HEK293 (cell line): ENCODE measurements around the gene ARID3A.
"Not testable (repeated sequence)": the region's sequence is repeated elsewhere in the genome, so short reads cannot be mapped to it uniquely, and the experiment has no call there.

ENCODE experiments used
- CTCF ChIA-PET: fragments of 350-600 bp; formaldehyde crosslinking; extraction: SDS; loops from one replicate; lab custom pipeline; 2021; ENCODE audit warnings: antibody characterized with exemption; lab: Yijun Ruan, JAX
- POLR2A ChIA-PET: fragments of 300-600 bp; formaldehyde crosslinking; extraction: SDS; loops from one replicate; lab custom pipeline; 2020; ENCODE audit warnings: antibody characterized with exemption, inconsistent platforms; lab: Yijun Ruan, JAX
- H3K27ac ChIP-seq: fragments of 200-500 bp; sonication (Bioruptor generic); 2 replicates; pipeline ENCODE4 v1.5.1; 2014; ENCODE audit warnings: low read depth, low read length, control low read depth, inconsistent platforms; ENCODE audit errors: extremely low read depth
- H3K36me3 ChIP-seq, 2 experiments: fragments of 200-500 bp in 1 of 2; sonication (Bioruptor generic) in 1 of 2; 1 replicate in 1 of 2; 2 replicates in 1 of 2; pipeline ENCODE4 v1.5.1; 2014 to 2017; ENCODE audit warnings: inconsistent platforms in 2 of 2, low read length in 2 of 2; ENCODE audit not compliant: control insufficient read depth in 2 of 2, insufficient read depth in 1 of 2
- H3K4me1 ChIP-seq: fragments of 200-500 bp; sonication (Bioruptor generic); 2 replicates; pipeline ENCODE4 v1.5.1; 2014; ENCODE audit warnings: mild to moderate bottlenecking, low read length, inconsistent platforms; ENCODE audit not compliant: control insufficient read depth, insufficient read depth
- H3K4me3 ChIP-seq: 2 replicates; pipeline ENCODE4 v1.5.1; 2011; ENCODE audit warnings: low read depth, mild to moderate bottlenecking, control low read depth, low read length, moderate library complexity
- H3K9me3 ChIP-seq: fragments of 200-500 bp; sonication (Bioruptor generic); 2 replicates; pipeline ENCODE4 v1.5.1; 2014; ENCODE audit warnings: low read depth, low read length, inconsistent platforms; ENCODE audit not compliant: control insufficient read depth, insufficient read depth
- GLIS1 ChIP-seq: fragments of 450-650 bp; formaldehyde crosslinking; IDR thresholded peaks from 2 replicates; pipeline ENCODE4 v1.5.1; 2016; ENCODE audit warnings: missing biosample characterization, missing genetic modification characterization
- GLIS2 ChIP-seq: fragments of 450-650 bp; formaldehyde crosslinking; IDR thresholded peaks from 2 replicates; pipeline ENCODE4 v1.5.1; 2016; ENCODE audit warnings: missing biosample characterization, missing genetic modification characterization
- KLF8 ChIP-seq: fragments of 450-650 bp; formaldehyde crosslinking; IDR thresholded peaks from 2 replicates; pipeline ENCODE4 v1.5.1; 2016; ENCODE audit warnings: missing biosample characterization, missing genetic modification characterization
- SCRT1 ChIP-seq: fragments of 450-650 bp; formaldehyde crosslinking; IDR thresholded peaks from 2 replicates; pipeline ENCODE4 v1.5.1; 2016; ENCODE audit warnings: missing biosample characterization, missing genetic modification characterization, borderline replicate concordance
- SP7 ChIP-seq: fragments of 450-650 bp; formaldehyde crosslinking; IDR thresholded peaks from 2 replicates; pipeline ENCODE4 v1.5.1; 2016; ENCODE audit warnings: missing biosample characterization, missing genetic modification characterization
- ZBTB48 ChIP-seq: fragments of 450-650 bp; formaldehyde crosslinking; IDR thresholded peaks from 2 replicates; pipeline ENCODE4 v1.5.1; 2016; ENCODE audit warnings: missing biosample characterization, missing genetic modification characterization
- ZBTB7A ChIP-seq: fragments of 450-650 bp; formaldehyde crosslinking; IDR thresholded peaks from 2 replicates; pipeline ENCODE4 v1.5.1; 2016; ENCODE audit warnings: low read depth, missing biosample characterization, missing genetic modification characterization
- ZBTB8A ChIP-seq: fragments of 450-650 bp; formaldehyde crosslinking; IDR thresholded peaks from 2 replicates; pipeline ENCODE4 v1.5.1; 2016; ENCODE audit warnings: missing biosample characterization, missing genetic modification characterization
- ZFP37 ChIP-seq: fragments of 450-650 bp; formaldehyde crosslinking; IDR thresholded peaks from 2 replicates; pipeline ENCODE4 v1.5.1; 2016; ENCODE audit warnings: missing biosample characterization, missing genetic modification characterization
- ZFP41 ChIP-seq: fragments of 450-650 bp; formaldehyde crosslinking; IDR thresholded peaks from 2 replicates; pipeline ENCODE4 v1.5.1; 2016; ENCODE audit warnings: missing biosample characterization, missing genetic modification characterization, borderline replicate concordance
- ZNF335 ChIP-seq: fragments of 450-650 bp; formaldehyde crosslinking; conservative IDR thresholded peaks from 2 replicates; pipeline ENCODE4 v1.5.1; 2016; ENCODE audit warnings: missing biosample characterization, missing genetic modification characterization
- ZNF341 ChIP-seq: fragments of 450-650 bp; formaldehyde crosslinking; IDR thresholded peaks from 2 replicates; pipeline ENCODE4; 2016; ENCODE audit warnings: low read depth, missing biosample characterization, missing genetic modification characterization
- ZNF558 ChIP-seq: fragments of 450-650 bp; formaldehyde crosslinking; IDR thresholded peaks from 2 replicates; pipeline ENCODE4 v1.5.1; 2016; ENCODE audit warnings: missing biosample characterization, missing genetic modification characterization
- ZNF626 ChIP-seq: fragments of 450-650 bp; sonication (Bioruptor Pico); formaldehyde crosslinking; IDR thresholded peaks from 2 replicates; pipeline ENCODE4 v1.5.1; 2018; ENCODE audit warnings: missing biosample characterization, missing genetic modification characterization, inconsistent platforms
- ZNF664 ChIP-seq: fragments of 450-650 bp; formaldehyde crosslinking; IDR thresholded peaks from 2 replicates; pipeline ENCODE4 v1.5.1; 2016; ENCODE audit warnings: missing biosample characterization, missing genetic modification characterization
- ZNF76 ChIP-seq: fragments of 450-650 bp; formaldehyde crosslinking; IDR thresholded peaks from 2 replicates; pipeline ENCODE4; 2016; ENCODE audit warnings: low read depth, missing biosample characterization, missing genetic modification characterization, borderline replicate concordance
- ZNF785 ChIP-seq: fragments of 450-650 bp; formaldehyde crosslinking; IDR thresholded peaks from 2 replicates; pipeline ENCODE4 v1.5.1; 2016; ENCODE audit warnings: missing biosample characterization, missing genetic modification characterization
- ZNF791 ChIP-seq: fragments of 450-650 bp; formaldehyde crosslinking; IDR thresholded peaks from 2 replicates; pipeline ENCODE4 v1.5.1; 2016; ENCODE audit warnings: missing biosample characterization, missing genetic modification characterization
- ZNF837 ChIP-seq: fragments of 450-650 bp; formaldehyde crosslinking; IDR thresholded peaks from 2 replicates; pipeline ENCODE4 v1.5.1; 2016; ENCODE audit warnings: missing biosample characterization, missing genetic modification characterization
- TF ChIP-seq, protein P1 (sequence below): fragments of 450-650 bp; formaldehyde crosslinking; IDR thresholded peaks from 2 replicates; pipeline ENCODE4 v1.5.1; 2016; ENCODE audit warnings: missing biosample characterization, missing genetic modification characterization
- TF ChIP-seq, protein P2 (sequence below): fragments of 450-650 bp; formaldehyde crosslinking; conservative IDR thresholded peaks from 2 replicates; pipeline ENCODE4 v1.5.1; 2016; ENCODE audit warnings: low read depth, missing biosample characterization, missing genetic modification characterization

The ARID3A gene

DNA sequence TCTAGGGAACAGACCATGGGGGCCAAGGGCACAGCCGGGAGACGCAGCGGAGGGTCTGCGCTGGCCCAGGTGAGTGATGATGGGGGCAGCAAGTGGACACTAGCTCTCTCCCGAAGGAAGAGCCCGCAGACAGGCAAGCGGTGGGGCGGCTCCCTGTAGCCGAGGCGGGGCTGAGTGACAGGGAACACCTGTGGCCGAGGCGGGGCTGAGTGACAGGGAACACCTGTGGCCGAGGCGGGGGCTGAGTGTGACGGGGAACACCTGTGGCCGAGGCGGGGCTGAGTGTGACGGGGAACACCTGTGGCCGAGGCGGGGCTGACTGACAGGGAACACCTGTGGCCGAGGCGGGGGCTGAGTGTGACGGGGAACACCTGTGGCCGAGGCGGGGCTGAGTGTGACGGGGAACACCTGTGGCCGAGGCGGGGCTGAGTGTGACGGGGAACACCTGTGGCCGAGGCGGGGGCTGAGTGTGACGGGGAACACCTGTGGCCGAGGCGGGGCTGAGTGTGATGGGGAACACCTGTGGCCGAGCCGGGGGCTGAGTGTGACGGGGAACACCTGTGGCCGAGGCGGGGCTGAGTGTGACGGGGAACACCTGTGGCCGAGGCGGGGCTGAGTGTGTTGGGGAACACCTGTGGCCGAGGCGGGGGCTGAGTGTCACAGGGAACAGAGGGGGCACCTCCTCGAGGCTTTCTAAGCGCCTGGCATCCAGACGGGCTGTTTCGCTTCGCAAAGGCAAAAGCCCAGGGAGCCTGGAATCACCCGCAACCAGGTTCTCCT, 34.2 kb upstream of the ARID3A start:
- POLR2A ChIA-PET, result interaction anchor here (1.9 kb wide), 1 partner anchor 18 kb away, joined by 6 read pairs; no protein-coding TSS in a partner anchor
- CTCF ChIA-PET, result not testable (repeated sequence)
- peak overlapping the region; percentile 91 for H3K4me3 ChIP-seq

DNA sequence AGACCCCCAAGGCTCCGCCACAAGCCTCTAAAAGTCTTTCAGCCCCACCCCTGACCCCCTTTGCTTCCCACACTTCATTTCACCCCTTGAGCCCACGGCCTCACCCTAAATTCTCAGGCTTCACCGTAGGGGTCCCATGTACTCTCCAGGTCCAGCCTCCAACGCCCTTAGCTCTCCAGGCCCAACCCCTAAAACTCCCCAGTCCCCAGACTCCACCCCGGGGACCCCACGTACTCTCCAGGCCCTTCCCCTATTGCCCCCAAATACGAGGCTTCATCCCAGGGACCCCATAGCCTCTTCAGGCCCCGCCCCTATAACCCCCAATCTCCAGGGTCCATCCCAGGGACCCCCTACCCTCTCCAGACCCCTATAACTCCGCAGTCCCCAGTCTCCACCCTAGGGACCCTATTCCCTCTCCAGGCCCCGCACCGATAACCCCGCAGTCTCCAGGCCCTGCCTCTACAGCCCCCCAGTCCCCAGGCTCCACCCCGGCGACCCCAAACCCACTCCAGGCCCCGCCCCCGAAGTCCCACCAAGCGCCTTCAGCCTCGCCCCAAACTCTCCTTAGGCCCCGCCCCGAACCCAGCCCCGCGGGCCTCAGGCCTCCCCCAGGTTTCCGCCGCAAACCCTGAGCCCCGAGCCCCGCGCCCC, 33.5 kb upstream of the ARID3A start:
- ChIA-PET CTCF (interaction anchor here (1.0 to 1.1 kb wide), 3 partner anchors 36 to 93 kb away, joined by 3 to 7 read pairs (median 3); no protein-coding TSS in a partner anchor), POLR2A (interaction anchor here (0.6 to 2.6 kb wide), 6 partner anchors 16 to 376 kb away, joined by 3 to 13 read pairs (median 6); partner anchors contain the start of gene CIRBP)
- TF ChIP-seq GLIS2, result peak; percentile 64
- 0 out of 2 replicates have a peak, but pooled peaks have one; percentile 20 for TF ChIP-seq KLF8 (tag by site-specific recombination)
- TF ChIP-seq ZNF558 (tag by site-specific recombination), result no peak
- peak; percentile 60 for TF ChIP-seq ZNF335 (tag by site-specific recombination)
- TF ChIP-seq ZBTB48 (tag by site-specific recombination), result peak; percentile 72
- no peak for TF ChIP-seq ZNF791 (tag by site-specific recombination)
- peak; percentile 21; the same call in 1 of the 2 replicates for TF ChIP-seq GLIS1 (tag by site-specific recombination)
- TF ChIP-seq, protein P1, sequence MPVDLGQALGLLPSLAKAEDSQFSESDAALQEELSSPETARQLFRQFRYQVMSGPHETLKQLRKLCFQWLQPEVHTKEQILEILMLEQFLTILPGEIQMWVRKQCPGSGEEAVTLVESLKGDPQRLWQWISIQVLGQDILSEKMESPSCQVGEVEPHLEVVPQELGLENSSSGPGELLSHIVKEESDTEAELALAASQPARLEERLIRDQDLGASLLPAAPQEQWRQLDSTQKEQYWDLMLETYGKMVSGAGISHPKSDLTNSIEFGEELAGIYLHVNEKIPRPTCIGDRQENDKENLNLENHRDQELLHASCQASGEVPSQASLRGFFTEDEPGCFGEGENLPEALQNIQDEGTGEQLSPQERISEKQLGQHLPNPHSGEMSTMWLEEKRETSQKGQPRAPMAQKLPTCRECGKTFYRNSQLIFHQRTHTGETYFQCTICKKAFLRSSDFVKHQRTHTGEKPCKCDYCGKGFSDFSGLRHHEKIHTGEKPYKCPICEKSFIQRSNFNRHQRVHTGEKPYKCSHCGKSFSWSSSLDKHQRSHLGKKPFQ (tag by site-specific recombination), result no peak
- no peak for TF ChIP-seq ZNF837 (tag by site-specific recombination)
- TF ChIP-seq ZFP41 (tag by site-specific recombination), result no peak
- TF ChIP-seq ZBTB7A (tag by site-specific recombination), result 0 out of 2 replicates have a peak, but pooled peaks have one; percentile 14
- TF ChIP-seq ZBTB8A (tag by site-specific recombination), result 0 out of 2 replicates have a peak, but pooled peaks have one; percentile 28
- Histone ChIP-seq H3K27ac (peak overlapping the region; percentile 60; the same call in 1 of the 2 replicates), H3K36me3 (peaks cover 2 to 30% of the 10 kb centered on the region in 2 experiments; a peak in 2 of 3 replicates), H3K9me3 (no peaks in the 10 kb centered on the region), H3K4me1 (no peaks in the 10 kb centered on the region), H3K4me3 (peak overlapping the region; percentile 91)

More for the DNA sequence above, 34.2 kb upstream of the ARID3A start:
- H3K9me3 ChIP-seq, H3K4me1 ChIP-seq: not testable (repeated sequence)
- H3K27ac ChIP-seq, result peak overlapping the region; percentile 60; the same call in 1 of the 2 replicates
- peaks cover 4 to 34% of the 10 kb centered on the region in 2 experiments; a peak in 2 of 3 replicates for H3K36me3 ChIP-seq
- TF ChIP-seq SCRT1, result peak; percentile 75

DNA sequence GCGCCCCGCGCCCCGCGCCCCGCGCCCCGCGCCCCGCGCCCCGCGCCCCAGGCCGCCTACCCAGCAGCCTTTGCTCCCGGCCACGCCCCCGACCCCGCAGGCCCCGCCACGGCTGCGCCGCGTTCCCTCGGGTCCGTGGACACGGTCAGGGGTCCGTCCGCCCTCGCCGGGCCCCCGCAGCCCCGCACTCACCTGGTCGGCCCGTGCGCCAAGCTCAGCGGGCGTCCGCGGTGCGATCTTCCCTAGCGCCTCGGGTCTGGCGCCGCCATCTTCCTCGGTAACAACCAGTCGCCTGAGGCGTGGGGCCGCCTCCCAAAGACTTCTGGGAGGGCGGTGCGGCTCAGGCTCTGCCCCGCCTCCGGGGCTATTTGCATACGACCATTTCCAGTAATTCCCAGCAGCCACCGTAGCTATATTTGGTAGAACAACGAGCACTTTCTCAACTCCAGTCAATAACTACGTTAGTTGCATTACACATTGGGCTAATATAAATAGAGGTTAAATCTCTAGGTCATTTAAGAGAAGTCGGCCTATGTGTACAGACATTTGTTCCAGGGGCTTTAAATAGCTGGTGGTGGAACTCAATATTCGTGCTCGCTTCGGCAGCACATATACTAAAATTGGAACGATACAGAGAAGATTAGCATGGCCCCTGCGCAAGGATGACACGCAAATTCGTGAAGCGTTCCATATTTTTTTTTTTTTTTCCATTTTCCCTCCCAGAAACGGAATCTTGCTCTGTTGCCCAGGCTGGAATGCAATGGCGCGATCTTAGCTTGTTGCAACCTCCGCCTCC, 32.7 kb upstream of the ARID3A start, which contains the start of the genes MED16 and RNU6-9:
MED16 (minus strand) TSS at position 294 of the 796 bp plus-strand sequence. CDS start 2,056 bp downstream, outside the sequence.
RNU6-9 (plus strand) TSS at position 591 of the 796 bp plus-strand sequence.
- Histone ChIP-seq H3K9me3 (no peaks in the 10 kb centered on the region), H3K4me3 (peak within 1 kb of the TSS; percentile 91), H3K36me3 (peaks cover 0 to 31% of the 10 kb centered on the region in 2 experiments; a peak in 2 of 3 replicates), H3K4me1 (no peaks in the 10 kb centered on the region), H3K27ac (peak within 1 kb of the TSS; percentile 96)
- ChIA-PET POLR2A (interaction anchor here (0.6 to 2.6 kb wide), 7 partner anchors 15 to 376 kb away, joined by 3 to 13 read pairs (median 6); partner anchors contain the start of gene CIRBP), CTCF (interaction anchor here (0.6 to 1.1 kb wide), 5 partner anchors 29 to 122 kb away, joined by 3 to 7 read pairs (median 3); no protein-coding TSS in a partner anchor)
- TF ChIP-seq ZNF341 (tag by site-specific recombination), result no peak
- TF ChIP-seq ZNF785, result no peak
- peak; percentile 63; the same call in 1 of the 2 replicates for TF ChIP-seq ZNF558 (tag by site-specific recombination)
- no peak for TF ChIP-seq ZNF664 (tag by site-specific recombination)
- TF ChIP-seq ZNF76 (tag by site-specific recombination), result peak; percentile 97
- peak; percentile 49 for TF ChIP-seq ZBTB8A (tag by site-specific recombination)
- TF ChIP-seq SP7 (tag by site-specific recombination), result peak; percentile 72
- TF ChIP-seq ZNF626 (tag by site-specific recombination), result no peak
- TF ChIP-seq, protein P2, sequence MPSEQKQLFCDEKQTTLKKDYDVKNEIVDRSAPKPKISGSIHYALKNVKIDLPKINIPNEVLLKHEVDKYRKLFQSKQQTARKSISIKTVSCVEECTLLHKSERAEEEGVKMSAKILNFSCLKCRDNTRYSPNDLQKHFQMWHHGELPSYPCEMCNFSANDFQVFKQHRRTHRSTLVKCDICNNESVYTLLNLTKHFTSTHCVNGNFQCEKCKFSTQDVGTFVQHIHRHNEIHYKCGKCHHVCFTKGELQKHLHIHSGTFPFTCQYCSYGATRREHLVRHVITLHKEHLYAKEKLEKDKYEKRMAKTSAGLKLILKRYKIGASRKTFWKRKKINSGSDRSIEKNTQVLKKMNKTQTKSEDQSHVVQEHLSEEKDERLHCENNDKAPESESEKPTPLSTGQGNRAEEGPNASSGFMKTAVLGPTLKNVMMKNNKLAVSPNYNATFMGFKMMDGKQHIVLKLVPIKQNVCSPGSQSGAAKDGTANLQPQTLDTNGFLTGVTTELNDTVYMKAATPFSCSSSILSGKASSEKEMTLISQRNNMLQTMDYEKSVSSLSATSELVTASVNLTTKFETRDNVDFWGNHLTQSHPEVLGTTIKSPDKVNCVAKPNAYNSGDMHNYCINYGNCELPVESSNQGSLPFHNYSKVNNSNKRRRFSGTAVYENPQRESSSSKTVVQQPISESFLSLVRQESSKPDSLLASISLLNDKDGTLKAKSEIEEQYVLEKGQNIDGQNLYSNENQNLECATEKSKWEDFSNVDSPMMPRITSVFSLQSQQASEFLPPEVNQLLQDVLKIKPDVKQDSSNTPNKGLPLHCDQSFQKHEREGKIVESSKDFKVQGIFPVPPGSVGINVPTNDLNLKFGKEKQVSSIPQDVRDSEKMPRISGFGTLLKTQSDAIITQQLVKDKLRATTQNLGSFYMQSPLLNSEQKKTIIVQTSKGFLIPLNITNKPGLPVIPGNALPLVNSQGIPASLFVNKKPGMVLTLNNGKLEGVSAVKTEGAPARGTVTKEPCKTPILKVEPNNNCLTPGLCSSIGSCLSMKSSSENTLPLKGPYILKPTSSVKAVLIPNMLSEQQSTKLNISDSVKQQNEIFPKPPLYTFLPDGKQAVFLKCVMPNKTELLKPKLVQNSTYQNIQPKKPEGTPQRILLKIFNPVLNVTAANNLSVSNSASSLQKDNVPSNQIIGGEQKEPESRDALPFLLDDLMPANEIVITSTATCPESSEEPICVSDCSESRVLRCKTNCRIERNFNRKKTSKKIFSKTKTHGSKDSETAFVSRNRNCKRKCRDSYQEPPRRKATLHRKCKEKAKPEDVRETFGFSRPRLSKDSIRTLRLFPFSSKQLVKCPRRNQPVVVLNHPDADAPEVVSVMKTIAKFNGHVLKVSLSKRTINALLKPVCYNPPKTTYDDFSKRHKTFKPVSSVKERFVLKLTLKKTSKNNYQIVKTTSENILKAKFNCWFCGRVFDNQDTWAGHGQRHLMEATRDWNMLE (tag by site-specific recombination), result 0 out of 2 replicates have a peak, but pooled peaks have one; percentile 13
- no peak for TF ChIP-seq SCRT1
- TF ChIP-seq ZFP37 (tag by site-specific recombination), result no peak
